ENCODE results near the gene HNRNPA3. TPM values are rescaled to one million over a fixed set of nuclear protein-coding genes. Genes with fewer than 3 reads are reported as not detected.

The HNRNPA3 gene
- total RNA-seq, 1 experiment from 2014 or later = 328 TPM

- ChIA-PET CTCF (no interaction called here), POLR2A (no interaction called here), RAD21 (ENCODE audit: low non-redundant PET in 1 of 2, low total read pairs in 2 of 2, uncharacterized antibody in 2 of 2, unreplicated experiment in 2 of 2) (no interaction called here)
- Histone ChIP-seq H3K9ac (ENCODE audit: low read length) (no peak overlapping the region), H3K4me1 (ENCODE audit: control insufficient read depth in 1 of 2, insufficient read depth in 2 of 2, low read length in 2 of 2) (peaks cover 14 to 19% of the 10 kb centered on the region in 2 experiments; a peak in 3 of 4 replicates), H3K9me2 (ENCODE audit: insufficient read depth) (no peaks in the 10 kb centered on the region), H2AFZ (ENCODE audit: low read depth, low read length, poor library complexity, severe bottlenecking) (no peak overlapping the region), H3K9me3 (ENCODE audit: control insufficient read depth in 1 of 2, insufficient read depth in 1 of 2, low read depth in 1 of 2, low read length in 2 of 2) (no peaks in the 10 kb centered on the region), H3K4me3 (replicated peaks in 1 of 2; ENCODE audit: low read depth in 1 of 2, low read length in 2 of 2) (no peak overlapping the region), H3K27ac (ENCODE audit: low read depth, low read length) (no peak overlapping the region), H4K20me1 (ENCODE audit: insufficient read depth) (no peaks in the 10 kb centered on the region), H3K36me3 (ENCODE audit: control insufficient read depth in 1 of 2, insufficient read depth in 2 of 2, low read length in 2 of 2) (no peaks in the 10 kb centered on the region), H3K79me2 (ENCODE audit: insufficient read depth, low read length) (peaks cover 6% of the 10 kb centered on the region; the same call in 1 of the 2 replicates), H3K27me3 (ENCODE audit: insufficient read depth, low read length) (no peaks in the 10 kb centered on the region), H3K4me2 (ENCODE audit: low read length) (no peak overlapping the region)
- BruUV-seq (replicated peaks) = no TSS peak
- DNase-seq (ENCODE audit: low read depth, low spot score) = no peak
- no peak for ATAC-seq
- intact Hi-C loops (cut with micrococcal nuclease) = no loop called here
- no peak for TF ChIP-seq JUND (IDR thresholded peaks at IDR 0.05)
- no peak for TF ChIP-seq YY1 (IDR thresholded peaks at IDR 0.05; ENCODE audit: extremely low read depth, insufficient replicate concordance, low read depth, low read length)
- no peak for TF ChIP-seq CEBPB (IDR thresholded peaks at IDR 0.05; ENCODE audit: low read depth)
- TF ChIP-seq, protein P1, sequence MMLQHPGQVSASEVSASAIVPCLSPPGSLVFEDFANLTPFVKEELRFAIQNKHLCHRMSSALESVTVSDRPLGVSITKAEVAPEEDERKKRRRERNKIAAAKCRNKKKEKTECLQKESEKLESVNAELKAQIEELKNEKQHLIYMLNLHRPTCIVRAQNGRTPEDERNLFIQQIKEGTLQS (IDR thresholded peaks at IDR 0.05) = no peak
- TF ChIP-seq EZH2 (IDR thresholded peaks at IDR 0.05) = no peak
- TF ChIP-seq RAD21 (IDR thresholded peaks at IDR 0.05; ENCODE audit: low read depth) = no peak
- TF ChIP-seq, protein P2, sequence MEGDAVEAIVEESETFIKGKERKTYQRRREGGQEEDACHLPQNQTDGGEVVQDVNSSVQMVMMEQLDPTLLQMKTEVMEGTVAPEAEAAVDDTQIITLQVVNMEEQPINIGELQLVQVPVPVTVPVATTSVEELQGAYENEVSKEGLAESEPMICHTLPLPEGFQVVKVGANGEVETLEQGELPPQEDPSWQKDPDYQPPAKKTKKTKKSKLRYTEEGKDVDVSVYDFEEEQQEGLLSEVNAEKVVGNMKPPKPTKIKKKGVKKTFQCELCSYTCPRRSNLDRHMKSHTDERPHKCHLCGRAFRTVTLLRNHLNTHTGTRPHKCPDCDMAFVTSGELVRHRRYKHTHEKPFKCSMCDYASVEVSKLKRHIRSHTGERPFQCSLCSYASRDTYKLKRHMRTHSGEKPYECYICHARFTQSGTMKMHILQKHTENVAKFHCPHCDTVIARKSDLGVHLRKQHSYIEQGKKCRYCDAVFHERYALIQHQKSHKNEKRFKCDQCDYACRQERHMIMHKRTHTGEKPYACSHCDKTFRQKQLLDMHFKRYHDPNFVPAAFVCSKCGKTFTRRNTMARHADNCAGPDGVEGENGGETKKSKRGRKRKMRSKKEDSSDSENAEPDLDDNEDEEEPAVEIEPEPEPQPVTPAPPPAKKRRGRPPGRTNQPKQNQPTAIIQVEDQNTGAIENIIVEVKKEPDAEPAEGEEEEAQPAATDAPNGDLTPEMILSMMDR (IDR thresholded peaks at IDR 0.05 in 2 of 3, conservative IDR thresholded peaks at IDR 0.05 in 1 of 3; ENCODE audit: borderline replicate concordance in 1 of 3, insufficient read depth in 1 of 3, low read depth in 2 of 3, low read length in 2 of 3) = no peak
- no peak for TF ChIP-seq TCF7L2 (IDR thresholded peaks at IDR 0.05; ENCODE audit: borderline replicate concordance, extremely low read depth, insufficient read depth, insufficient read length)
- no peak for TF ChIP-seq EGR1 (IDR thresholded peaks at IDR 0.05; ENCODE audit: low read depth)
- TF ChIP-seq ZFX (IDR thresholded peaks at IDR 0.05) = no peak
- TF ChIP-seq SIN3A (IDR thresholded peaks at IDR 0.05; ENCODE audit: low read depth) = no peak
- TF ChIP-seq ZNF274 (IDR thresholded peaks at IDR 0.05; ENCODE audit: low read depth, low read length) = no peak
- no peak for TF ChIP-seq CBX3 (IDR thresholded peaks at IDR 0.05; ENCODE audit: low read depth)
- no peak for TF ChIP-seq ZBTB33 (IDR thresholded peaks at IDR 0.05; ENCODE audit: extremely low read depth, insufficient replicate concordance, low read length)
- TF ChIP-seq FOSL1 (IDR thresholded peaks at IDR 0.05; ENCODE audit: low read depth) = no peak
- TF ChIP-seq ELF1 (IDR thresholded peaks at IDR 0.05; ENCODE audit: borderline replicate concordance, low read depth) = no peak
Observed at GRCh38 chr2:177268901-177269300, 56.3 kb downstream of the HNRNPA3 start.
